Stimulated activated CD4-positive, alpha-beta T cell treated with anti-CD3 and anti-CD28 coated beads, Interleukin-4, amount 100 ng/mL, for 24 hours (primary cell): ENCODE data around the gene SMCO3.
"Not testable (repeated sequence)": the region's sequence is repeated elsewhere in the genome, so short reads cannot be mapped to it uniquely, and the experiment has no call there.

Experiments
- DNase-seq: peaks from one replicate; pipeline ENCODE4 v3.0.0-alpha.2; 2020

Gene SMCO3

DNA sequence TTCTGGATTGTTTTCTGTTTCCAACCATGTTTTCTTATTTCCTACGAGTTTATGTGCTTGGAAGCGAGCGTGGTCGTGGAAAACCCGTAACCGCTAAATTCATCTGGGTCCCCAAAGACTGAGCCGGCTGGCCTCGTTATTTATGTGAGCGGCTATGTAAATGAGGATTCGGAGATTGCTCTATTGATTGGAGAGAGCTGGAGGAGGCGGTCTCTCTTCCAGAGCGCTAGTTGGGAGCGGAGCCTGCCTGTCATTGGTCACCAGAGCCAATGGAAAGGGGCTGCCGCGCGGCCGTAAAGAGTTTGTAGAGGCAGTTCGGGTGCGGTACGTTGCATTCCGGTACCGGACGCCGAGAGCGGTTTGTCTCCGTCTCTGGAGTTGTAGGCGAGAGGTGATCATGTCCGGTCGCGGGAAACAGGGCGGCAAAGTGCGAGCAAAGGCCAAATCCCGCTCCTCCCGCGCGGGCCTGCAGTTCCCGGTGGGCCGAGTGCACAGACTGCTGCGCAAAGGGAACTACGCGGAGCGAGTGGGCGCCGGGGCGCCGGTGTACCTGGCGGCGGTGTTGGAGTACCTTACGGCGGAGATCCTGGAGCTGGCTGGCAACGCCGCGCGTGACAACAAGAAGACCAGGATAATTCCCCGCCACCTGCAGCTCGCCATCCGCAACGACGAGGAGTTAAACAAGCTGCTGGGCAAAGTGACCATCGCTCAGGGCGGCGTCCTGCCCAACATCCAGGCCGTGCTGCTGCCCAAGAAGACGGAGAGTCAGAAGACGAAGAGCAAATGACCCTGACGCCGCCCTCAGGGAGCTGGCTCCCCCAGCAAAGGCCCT is 39.7 kb downstream of the SMCO3 start:
- peak; percentile 91 for DNase-seq

GRCh38 chr12:14773685-14774073 is 40.3 kb downstream of the SMCO3 start:
- DNase-seq = no peak

DNA sequence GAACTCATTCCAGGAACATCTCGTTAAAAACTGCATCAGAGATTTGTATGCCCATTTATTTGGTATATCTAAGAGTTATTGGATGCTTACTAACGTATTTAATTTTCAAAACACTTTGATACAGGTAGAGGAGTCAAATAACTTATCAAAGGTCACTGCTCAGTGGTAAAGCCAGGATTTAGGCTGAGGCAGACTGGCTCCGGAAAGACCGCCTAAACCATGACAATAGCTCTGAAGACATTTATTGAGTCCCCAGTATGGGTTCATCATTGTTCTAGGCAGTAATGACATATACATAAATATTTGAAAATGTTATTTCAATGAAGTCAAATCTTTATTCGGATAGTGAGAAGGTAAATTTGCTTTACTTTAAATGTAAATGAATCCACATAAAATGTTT is 41.0 kb downstream of the SMCO3 start:
- DNase-seq = no peak

- peak; percentile 30 for DNase-seq
Measured at GRCh38 chr12:14771651-14772137, 42.3 kb downstream of the SMCO3 start.

DNA sequence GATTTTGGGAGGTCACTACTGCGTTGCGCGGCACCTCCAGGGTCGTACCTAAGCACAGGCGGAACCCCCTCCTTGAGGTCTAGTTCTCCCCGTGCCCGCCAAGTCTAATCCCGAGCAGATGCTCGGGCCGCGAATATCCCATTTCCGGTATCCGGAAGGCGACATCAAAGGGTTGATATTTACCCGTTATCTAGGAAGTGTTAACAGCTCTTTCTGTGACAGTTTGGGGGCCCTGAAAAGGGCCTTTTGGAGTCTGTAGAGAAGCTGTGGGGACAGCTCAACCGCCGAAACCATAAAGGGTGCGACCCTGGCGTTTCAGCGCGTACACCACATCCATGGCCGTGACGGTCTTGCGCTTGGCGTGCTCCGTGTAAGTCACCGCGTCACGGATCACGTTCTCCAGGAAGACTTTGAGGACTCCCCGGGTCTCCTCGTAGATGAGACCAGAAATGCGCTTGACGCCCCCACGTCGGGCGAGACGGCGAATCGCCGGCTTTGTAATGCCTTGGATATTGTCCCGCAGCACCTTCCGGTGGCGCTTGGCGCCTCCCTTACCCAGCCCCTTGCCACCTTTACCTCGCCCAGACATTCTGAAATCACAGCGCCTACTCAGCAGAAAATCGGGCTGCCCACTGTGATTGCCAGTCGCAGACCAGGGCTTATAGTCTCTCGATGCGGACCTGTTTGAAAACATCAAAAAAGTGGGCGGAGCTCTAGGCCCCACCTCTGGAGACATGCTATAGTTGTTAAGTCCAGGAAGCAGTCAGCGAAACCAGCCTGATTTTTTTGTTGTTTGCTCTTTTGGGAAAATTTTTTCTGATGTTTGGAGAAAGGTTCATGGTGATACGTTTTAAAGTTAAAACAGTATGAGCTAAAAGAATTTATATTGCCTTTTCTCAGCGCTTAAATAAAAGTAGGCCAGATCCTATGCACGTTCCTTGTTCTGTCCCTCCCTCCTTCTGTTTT is 43.2 kb downstream of the SMCO3 start:
- peak; percentile 94 for DNase-seq

- DNase-seq = peak; percentile 88
Measured at GRCh38 chr12:14769969-14770495, 44.0 kb downstream of the SMCO3 start.

- no peak for DNase-seq
Measured at GRCh38 chr12:14769466-14769968, 44.5 kb downstream of the SMCO3 start.

GRCh38 chr12:14768823-14769405 is 45.1 kb downstream of the SMCO3 start:
- DNase-seq = peak; percentile 50

- DNase-seq = no peak
Measured at GRCh38 chr12:14767617-14768016, 46.4 kb downstream of the SMCO3 start.

- no peak for DNase-seq
Measured at GRCh38 chr12:14766649-14767215, 47.2 kb downstream of the SMCO3 start.

DNA sequence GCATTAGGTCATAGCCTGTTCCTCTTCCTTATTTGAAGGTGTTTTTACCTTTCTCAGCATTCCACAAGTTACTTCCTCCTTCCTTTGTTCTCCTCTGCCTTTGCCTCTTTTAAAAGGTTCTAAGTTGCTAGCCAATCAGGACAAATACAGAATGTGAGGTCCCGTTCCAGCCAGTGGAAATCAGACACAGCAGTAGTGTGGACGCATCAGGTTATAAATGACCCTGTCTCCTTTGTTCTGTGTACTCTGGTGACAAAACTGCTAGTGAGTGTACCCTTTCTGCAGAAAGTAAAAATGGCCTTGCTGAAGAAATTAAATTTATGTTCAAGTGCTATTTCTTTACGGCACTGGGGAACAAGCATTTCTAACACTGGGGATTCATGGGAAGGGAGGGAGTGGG is 48.0 kb downstream of the SMCO3 start:
- DNase-seq = not testable (repeated sequence)

DNA sequence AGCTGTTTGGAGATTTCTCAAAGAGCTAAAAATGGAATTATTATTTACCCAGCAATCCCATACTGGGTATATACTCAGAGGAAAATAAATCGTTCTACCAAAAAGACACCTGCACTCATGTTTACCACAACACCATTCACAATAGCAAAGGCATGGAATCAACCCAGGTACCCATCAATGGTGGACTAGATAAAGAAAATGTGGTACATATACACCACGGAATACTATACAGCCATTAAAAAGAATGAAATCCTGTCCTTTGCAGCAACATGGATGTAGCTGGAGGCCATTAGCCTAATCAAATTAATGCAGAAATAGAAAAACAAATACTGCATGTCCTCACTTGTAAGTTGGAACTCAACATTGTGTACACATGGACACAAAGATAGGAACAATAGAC is 48.6 kb downstream of the SMCO3 start:
- DNase-seq = no peak

- DNase-seq = not testable (repeated sequence)
Measured at GRCh38 chr12:14759711-14760280, 54.2 kb downstream of the SMCO3 start.

DNA sequence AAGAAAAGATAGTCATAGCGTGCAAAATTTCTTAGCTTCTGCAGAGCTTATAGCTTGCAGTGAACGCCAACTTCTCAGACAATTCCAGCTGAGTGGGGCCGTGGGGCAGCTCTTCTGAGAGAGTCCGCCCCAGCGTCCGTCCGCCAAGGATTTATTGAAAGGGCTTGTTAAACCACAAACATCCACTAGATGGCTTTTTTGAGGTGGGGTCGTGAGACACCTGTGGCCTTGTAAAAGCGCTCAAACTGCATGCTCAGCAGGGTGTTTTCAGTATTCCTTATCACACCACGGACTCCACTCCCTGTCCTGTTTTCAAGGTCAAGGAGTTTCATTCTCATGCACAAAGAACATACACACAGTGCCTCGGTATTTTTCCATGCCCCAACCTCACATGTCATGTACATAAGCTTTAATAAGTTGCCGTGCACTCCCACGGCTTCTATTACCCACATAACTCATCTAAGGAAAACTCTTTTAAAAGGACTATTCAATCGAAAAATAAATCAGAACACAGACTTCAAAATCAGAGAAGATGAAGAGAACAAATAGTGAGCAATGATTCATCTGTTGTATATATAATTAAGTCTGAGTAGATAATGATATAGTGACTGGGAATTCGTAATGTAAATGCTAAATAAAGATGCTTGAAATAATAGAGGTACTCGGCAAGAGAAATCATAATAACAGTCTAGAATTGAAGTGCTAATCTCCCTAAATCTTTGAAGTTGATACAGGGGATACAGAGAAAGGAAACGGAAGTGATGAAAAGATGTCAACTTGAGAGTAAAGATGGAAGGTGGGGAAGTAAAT is 57.4 kb downstream of the SMCO3 start:
- DNase-seq = no peak
